ENCODE results near the gene CD3E.

The CD3E gene

GRCh38 chr11:118304568-118305248, at the start of gene CD3E:
TSS of gene CD3E (plus strand) at chr11:118304730. CDS start at chr11:118304953, 223 bp downstream.
- DNase-seq, result no peak

- no peak for DNase-seq
These were observed 46.1 kb upstream of the CD3E start for GRCh38 chr11:118258410-118258809.

- DNase-seq, result no peak
These were observed 45.4 kb upstream of the CD3E start for GRCh38 chr11:118259138-118259537.

GRCh38 chr11:118260353-118260752, 44.2 kb upstream of the CD3E start:
- DNase-seq, result no peak

- DNase-seq, result no peak
These were observed 41.4 kb upstream of the CD3E start for GRCh38 chr11:118263112-118263511.

- DNase-seq, result peak; percentile 59
These were observed 40.6 kb upstream of the CD3E start, which contains the start of gene MPZL2 for GRCh38 chr11:118263695-118264568. TSS of gene MPZL2 (minus strand) at chr11:118264297. CDS start at chr11:118264153, 144 bp downstream.

GRCh38 chr11:118264569-118265465, 39.7 kb upstream of the CD3E start:
- no peak for DNase-seq

GRCh38 chr11:118265954-118266353, 38.6 kb upstream of the CD3E start:
- no peak for DNase-seq

- DNase-seq, result no peak
These were observed 37.0 kb upstream of the CD3E start for GRCh38 chr11:118267486-118267885.

- no peak for DNase-seq
These were observed 32.5 kb upstream of the CD3E start for GRCh38 chr11:118272001-118272400.

- no peak for DNase-seq
These were observed 30.3 kb upstream of the CD3E start for GRCh38 chr11:118274186-118274585.

GRCh38 chr11:118275176-118275575, 29.4 kb upstream of the CD3E start:
- no peak for DNase-seq

- DNase-seq, result no peak
These were observed 28.1 kb upstream of the CD3E start for GRCh38 chr11:118276422-118276821.

GRCh38 chr11:118277312-118277711, 27.2 kb upstream of the CD3E start:
- no peak for DNase-seq

- no peak for DNase-seq
These were observed 23.2 kb upstream of the CD3E start for GRCh38 chr11:118281284-118281683.

- DNase-seq, result no peak
These were observed 21.9 kb upstream of the CD3E start for GRCh38 chr11:118282606-118283005.

- DNase-seq, result no peak
These were observed 21.4 kb upstream of the CD3E start for GRCh38 chr11:118283037-118283636.

GRCh38 chr11:118283756-118284350, 20.7 kb upstream of the CD3E start:
- no peak for DNase-seq

- no peak for DNase-seq
These were observed 18.0 kb upstream of the CD3E start for GRCh38 chr11:118286545-118286944.

GRCh38 chr11:118287006-118287405, 17.5 kb upstream of the CD3E start:
- DNase-seq, result no peak

GRCh38 chr11:118289401-118289800, 15.1 kb upstream of the CD3E start:
- DNase-seq, result no peak

GRCh38 chr11:118290923-118291322, 13.6 kb upstream of the CD3E start:
- DNase-seq, result no peak

All from right forelimb (tissue), 1 donor.